ENCODE measurements around the gene RAB44. TPM values are rescaled to one million over a fixed set of nuclear protein-coding genes. Genes with fewer than 3 reads are reported as not detected.

RAB44 gene
- total and polyA plus RNA-seq, 9 of the 15 experiments (the other 6 are each of a cell fraction or from before 2014, with no cell fraction given): not detected

- TF ChIP-seq, protein P1, sequence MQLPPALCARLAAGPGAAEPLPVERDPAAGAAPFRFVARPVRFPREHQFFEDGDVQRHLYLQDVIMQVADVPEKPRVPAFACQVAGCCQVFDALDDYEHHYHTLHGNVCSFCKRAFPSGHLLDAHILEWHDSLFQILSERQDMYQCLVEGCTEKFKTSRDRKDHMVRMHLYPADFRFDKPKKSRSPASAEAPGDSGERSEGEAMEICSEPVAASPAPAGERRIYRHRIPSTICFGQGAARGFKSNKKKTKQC (CRISPR knock-in tag; IDR thresholded peaks at IDR 0.05): no peak
- TF ChIP-seq MAZ (CRISPR knock-in tag; conservative IDR thresholded peaks at IDR 0.05 in 1 of 2, IDR thresholded peaks at IDR 0.05 in 1 of 2): peak; percentile 55 to 60; a peak in 2 of 4 replicates
- no peak for TF ChIP-seq KLF10 (CRISPR knock-in tag; IDR thresholded peaks at IDR 0.05)
- TF ChIP-seq PHF8 (IDR thresholded peaks at IDR 0.05; ENCODE audit: borderline replicate concordance, low read length): no peak
- TF ChIP-seq ZNF12 (CRISPR knock-in tag; IDR thresholded peaks at IDR 0.05): no peak
- no peak for TF ChIP-seq HDAC3 (IDR thresholded peaks at IDR 0.05; ENCODE audit: borderline replicate concordance, partially characterized antibody)
- TF ChIP-seq ZNF224 (CRISPR knock-in tag; IDR thresholded peaks at IDR 0.05): no peak
- TF ChIP-seq EHMT2 (IDR thresholded peaks at IDR 0.05): no peak
- no peak for TF ChIP-seq CHD7 (IDR thresholded peaks at IDR 0.05; ENCODE audit: low read depth, low read length)
- TF ChIP-seq ZNF512 (tag; IDR thresholded peaks at IDR 0.05): no peak
- no peak for TF ChIP-seq GTF2A2 (tag; IDR thresholded peaks at IDR 0.05)
- no peak for TF ChIP-seq SMAD3 (CRISPR knock-in tag; conservative IDR thresholded peaks at IDR 0.05)
- no peak for TF ChIP-seq MED1 (CRISPR knock-in tag; IDR thresholded peaks at IDR 0.05; ENCODE audit: borderline replicate concordance)
- TF ChIP-seq ETV1 (tag; conservative IDR thresholded peaks at IDR 0.05; ENCODE audit: low read depth): no peak
Observed at GRCh38 chr6:36765594-36766398, 68.2 kb downstream of the RAB44 start (continued).

All from K562 (cell line).